NCI-H774 (cell line): Measurements from ENCODE around the gene HAP1.
"Not testable (repeated sequence)": the region's sequence is repeated elsewhere in the genome, so short reads cannot be mapped to it uniquely, and the experiment has no call there.

Experiments used
- DNase-seq: peaks from one replicate; lab custom pipeline; 2025; lab: John Stamatoyannopoulos, UW

Gene HAP1

DNA sequence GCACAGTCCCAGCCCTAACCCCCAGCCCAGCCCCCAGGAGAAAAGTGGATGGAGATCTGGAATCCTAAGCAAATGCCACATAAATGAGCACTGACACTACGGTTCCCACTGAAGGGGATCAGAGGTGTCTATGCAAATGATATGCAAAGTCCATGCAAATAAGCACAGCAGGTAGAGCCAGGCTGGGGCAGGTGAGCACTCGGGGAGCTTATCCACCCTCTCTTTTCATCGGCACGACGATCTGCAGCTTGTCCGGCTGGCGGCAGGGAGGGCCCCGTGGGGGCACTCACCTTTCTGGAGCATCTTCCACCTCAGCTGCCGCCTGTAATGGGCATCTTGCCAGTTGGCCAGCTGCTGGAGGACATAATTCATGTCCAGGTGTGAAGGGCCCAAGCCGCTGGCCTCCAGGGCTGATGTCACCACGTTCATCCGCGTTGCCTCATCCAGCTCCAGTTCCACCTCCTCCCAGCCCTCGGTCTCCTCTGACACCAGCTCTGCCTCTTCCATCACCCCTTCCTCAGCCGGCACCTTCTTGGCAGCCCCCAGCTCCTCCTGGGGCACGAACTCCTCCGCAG is 9.9 kb downstream of the HAP1 start:
- peak; percentile 87 for DNase-seq

DNA sequence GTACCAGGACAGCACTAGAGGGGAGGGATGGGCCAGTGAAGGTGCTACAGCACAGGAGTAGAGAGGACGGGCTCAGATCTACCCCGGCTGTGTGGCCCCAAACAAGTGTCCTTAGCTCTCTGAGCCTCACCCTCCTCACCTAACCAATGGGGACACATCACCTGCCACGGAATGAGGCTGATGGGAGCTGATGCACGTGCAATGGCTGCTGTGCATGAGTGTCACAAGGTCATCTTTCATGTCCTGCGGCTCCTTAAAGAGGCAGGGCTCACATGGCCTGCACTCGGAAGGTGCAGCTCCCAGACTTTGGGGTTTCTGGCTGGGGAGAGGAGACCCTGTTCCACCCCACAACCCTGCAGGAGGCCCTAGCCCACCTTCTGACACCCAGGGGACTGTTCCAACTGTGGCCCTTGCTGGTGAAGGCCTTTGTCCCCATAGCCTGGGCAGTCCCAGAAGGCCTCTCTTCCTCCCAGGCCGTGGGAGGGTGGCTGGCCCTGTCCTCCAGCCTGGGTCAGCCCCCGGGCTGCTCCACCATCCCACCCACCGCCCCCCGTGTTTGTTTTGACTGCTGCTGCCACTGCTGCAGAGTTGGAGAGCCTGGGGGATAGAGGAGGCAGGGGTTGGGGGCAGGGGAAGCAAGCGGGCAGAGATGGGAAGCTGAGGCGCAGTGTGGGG is 10.5 kb downstream of the HAP1 start:
- DNase-seq, result no peak

GRCh38 chr17:41722231-41722630 is 12.2 kb downstream of the HAP1 start:
- no peak for DNase-seq

GRCh38 chr17:41718287-41718645 is 16.2 kb downstream of the HAP1 start:
- no peak for DNase-seq

DNA sequence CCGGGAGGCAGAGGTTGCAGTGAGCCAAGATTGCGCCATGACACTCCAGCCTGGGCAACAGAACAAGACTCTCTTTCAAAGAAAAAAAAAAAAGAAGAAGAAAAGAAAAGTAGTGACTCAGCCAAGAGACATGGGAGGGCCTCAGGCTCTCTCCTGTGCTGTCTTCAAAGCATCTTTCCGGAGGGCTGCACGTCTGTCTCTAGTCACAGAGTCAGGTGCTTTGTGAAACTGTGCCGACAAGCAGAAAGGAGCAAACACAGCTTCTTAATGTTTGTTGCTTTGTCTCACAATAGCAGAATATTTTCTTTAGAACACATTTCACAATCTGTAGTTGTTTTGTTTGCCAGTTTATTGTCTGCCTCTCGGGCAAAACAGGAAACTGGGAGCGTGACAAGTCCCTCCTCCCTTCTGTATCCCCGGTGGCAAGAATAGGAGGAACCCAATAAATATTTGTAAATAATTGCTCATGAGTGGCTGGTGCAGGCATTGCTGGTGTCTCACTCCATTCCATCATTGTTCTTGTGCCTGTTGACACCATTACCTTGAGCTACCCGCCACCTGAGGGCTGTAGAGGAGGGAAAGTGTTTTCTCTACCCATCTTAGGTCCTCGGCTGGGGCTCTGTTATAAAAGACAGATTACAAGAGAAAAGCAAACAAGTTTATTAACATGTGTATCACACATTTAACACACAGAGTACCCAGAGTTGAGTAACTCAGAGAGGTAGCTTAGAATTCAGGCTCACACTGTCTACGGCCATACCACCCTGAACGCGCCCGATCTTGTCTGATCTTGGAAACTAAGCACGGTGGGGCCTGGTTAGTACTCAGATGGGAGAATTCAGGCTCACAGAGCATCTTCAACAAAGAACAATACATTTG is 16.8 kb downstream of the HAP1 start:
- peak; percentile 35 for DNase-seq

- DNase-seq, result no peak
Measured at GRCh38 chr17:41711669-41712400, 22.6 kb downstream of the HAP1 start, which contains the start of gene GAST. Gene GAST (plus strand): TSS chr17:41712331. CDS start chr17:41715437, 3,106 bp downstream.

DNA sequence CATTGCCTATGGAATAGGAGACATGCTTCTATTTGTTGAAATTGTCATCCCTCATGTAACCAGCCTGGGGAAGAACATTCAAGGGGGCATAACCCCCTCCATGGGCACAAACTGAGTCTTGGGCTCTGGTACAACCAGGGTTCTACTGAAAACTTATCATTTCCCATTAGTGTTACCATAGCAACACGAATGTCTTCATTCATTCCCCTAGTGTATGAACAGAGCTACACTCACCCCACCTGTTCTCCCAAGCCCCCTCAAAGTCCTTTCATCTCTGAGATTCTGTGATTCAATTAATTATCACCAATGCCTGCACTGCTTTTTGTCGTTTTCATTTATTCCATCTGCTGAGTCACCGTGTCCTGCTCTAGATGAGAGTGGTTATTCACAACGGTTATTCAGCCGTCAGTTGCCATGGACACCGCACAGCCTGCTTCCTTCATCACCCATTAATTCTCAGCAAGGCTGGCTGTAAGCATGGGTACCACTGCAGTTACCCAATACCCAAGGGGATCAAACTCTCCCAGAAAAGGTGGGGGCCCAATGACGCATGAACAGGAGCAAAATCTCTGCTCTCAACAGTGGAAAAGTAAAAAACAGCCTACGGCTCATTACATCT is 23.9 kb downstream of the HAP1 start:
- DNase-seq, result peak; percentile 90

DNA sequence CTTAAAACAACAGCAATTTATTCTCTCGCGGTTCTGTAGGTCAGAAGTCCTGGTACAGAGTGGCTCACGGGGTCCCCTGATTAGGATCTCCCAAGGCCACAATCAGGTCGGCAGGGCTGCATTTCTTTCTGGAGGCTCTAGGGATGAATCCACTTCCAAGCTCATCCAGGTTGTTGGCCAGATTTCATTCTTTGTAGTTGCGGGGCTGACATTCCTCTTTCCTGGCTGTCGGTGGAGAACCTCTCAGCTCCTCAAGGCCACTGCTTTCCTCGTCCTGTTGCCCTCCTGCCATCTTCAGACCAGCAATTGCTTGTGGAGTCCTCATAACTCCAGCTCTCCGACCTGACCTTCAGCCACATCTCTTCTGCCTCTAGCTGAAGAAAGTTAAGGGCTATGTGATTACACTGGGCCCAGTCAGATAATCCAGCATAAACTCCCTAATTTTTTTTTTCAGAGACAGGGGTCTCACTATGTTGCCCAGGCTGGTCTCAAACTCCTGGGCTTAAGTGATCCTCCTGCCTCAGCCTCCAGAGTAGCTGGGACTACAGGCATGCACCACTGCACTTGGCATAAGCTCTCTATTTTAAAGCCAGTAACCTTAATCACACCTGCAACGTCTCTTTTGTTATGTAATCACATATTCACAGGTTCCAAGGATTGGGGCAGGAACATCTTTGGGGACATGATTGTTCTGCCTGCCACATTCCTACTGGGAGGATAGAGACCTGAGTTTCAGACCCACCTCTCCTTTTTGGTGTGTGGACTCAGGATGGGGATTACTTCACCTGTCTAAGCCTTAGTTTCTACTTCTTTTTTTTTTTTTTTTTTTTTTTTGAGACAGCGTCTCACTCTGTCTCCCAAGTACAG is 26.4 kb downstream of the HAP1 start:
- DNase-seq, result no peak

- DNase-seq, result no peak
Measured at GRCh38 chr17:41705271-41705991, 29.0 kb downstream of the HAP1 start.

GRCh38 chr17:41702712-41703111 is 31.7 kb downstream of the HAP1 start:
- no peak for DNase-seq

DNA sequence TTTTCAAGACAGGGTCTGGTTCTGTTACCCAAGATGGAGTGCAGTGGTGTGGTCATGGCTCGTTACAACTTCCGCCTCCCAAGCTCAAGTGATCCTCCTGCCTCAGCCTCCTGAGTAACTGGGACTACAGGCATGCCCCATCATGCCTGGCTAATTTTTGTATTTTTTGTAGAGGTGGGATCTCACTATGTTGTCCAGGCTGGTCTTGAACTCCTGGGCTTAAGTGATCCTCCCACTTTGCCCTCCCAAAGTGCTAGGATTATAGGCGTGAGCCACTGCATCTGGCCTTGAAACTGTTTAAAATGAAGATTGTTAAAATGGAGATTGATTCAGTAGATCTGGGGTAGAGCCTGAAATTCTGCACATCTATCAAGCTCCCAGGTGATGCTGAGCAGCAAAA is 33.6 kb downstream of the HAP1 start:
- not testable (repeated sequence) for DNase-seq

DNA sequence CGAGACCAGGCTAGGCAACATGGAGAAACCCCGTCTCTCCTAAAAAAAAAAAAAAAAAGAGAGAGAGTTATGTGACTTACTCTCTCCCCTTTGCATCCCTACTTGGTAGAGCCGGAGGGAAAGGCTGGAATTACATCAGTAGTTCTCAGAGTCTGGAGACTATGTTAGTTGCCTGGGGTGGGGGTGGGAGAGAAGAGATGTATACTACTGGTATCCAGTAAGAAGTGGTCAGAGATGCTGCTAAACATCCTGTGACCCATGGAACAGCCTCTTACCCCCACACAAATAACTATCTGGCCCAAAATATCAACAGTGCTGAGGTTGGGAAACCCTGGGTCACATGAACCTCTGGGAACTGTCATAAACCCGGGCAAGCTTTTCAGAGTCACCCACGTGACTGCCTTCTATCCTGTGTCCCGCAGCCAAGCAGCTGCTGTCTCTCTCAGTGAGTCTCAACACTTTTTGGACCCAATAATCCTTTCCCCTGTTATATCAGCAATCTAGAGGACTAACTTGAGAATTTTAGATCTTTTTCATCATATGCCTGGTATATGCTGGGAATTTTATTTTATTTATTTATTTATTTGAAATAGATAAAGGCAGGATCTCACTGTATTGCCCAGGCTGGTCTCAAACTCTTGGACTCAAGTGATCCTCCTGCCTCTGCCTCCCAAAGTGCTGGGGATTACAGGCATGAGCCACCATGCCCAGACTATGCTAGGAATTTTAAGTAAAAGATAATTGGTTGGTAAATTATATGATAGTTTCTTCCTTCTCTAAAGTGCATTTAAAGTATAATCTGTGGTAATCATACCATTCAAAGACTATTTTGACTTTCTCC is 37.1 kb downstream of the HAP1 start:
- no peak for DNase-seq

- peak; percentile 71 for DNase-seq
Measured at GRCh38 chr17:41695954-41696757, 38.3 kb downstream of the HAP1 start.

DNA sequence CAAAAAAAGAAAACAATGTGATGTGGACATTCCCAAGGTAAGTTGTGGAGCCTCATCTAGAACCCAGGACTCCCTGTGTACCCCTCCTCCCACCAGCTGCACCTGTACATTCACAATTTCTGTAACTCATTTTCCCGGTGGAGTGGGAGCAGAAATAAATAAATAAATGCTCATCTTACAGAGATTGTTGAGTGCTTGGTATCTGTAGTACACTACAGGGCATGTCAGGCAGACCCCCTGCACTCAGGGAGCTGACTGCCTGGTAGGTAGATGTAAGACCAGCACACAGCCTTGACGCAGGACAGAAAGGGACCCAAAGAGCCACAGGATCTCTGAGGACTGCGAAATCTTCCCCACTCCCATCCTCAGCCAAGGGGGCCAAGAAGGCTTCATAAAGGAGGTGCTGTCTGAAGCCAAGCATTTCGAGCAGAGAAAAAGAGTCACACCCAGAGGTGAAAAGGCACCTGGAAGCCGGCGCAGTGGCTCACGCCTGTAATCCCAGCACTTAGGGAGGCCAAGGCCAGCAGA is 39.2 kb downstream of the HAP1 start:
- no peak for DNase-seq

DNA sequence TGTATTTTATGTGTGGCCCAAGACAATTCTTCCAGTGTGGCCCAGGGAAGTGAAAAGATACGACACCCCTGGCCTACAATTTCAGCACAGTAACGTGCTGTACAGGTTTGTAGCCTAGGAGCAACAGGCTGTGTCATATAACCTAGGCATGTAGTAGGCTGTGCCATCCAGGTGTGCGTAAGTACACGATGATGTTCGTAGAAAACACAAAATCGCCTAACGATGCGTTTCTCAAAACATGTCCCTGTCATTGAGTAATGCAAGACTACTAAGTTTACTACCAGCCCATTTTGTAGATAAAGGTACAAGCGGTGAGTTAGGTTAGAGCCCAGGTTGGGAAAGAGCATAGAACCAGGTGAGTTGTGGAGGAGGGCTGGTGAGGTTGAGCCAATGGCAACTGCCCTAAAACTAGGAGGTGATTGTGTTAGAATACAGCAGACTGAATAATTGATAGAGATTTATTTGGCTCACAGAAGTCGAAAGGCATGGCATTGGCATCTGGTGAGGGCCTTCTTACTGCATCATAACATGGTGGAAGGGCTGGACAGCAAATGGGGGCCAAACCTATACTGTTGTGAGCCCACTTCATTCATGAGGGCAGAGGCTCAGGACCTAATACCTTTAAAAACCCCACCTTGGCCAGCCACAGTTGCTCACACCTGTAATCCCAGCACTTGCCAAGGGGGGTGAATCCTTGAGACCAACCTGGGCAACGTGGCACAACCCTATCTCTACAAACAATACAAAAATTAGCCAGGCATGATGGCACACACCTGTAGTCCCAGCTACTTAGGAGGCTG is 41.5 kb downstream of the HAP1 start:
- DNase-seq, result no peak

- DNase-seq, result no peak
Measured at GRCh38 chr17:41691031-41691777, 43.2 kb downstream of the HAP1 start.

- DNase-seq, result no peak
Measured at GRCh38 chr17:41690497-41690896, 43.9 kb downstream of the HAP1 start.
